ENCODE measurements around the gene FAM43B.

Gene FAM43B

GRCh38 chr1:20574686-20575540 lies 22.5 kb downstream of the FAM43B start:
- no peak overlapping the region for H3K27ac ChIP-seq (ENCODE audit: low read depth, low read length, poor library complexity, severe bottlenecking)
- no peaks in the 10 kb centered on the region for H3K79me2 ChIP-seq (ENCODE audit: insufficient read depth, low read length)
- no peaks in the 10 kb centered on the region for H4K20me1 ChIP-seq (ENCODE audit: insufficient read depth, low read length)
- no peaks in the 10 kb centered on the region for H3K4me1 ChIP-seq (ENCODE audit: insufficient read depth, low read length, severe bottlenecking)
- no peaks in the 10 kb centered on the region for H3K9me2 ChIP-seq (ENCODE audit: low read depth, low read length)
- no peak overlapping the region for H3K4me3 ChIP-seq (ENCODE audit: low read depth, low read length, poor library complexity, severe bottlenecking)
- no peaks in the 10 kb centered on the region for H3F3A ChIP-seq (ENCODE audit: insufficient read depth, low read length)
- H2AFZ ChIP-seq (ENCODE audit: low read length) = no peak overlapping the region
- H3K27me3 ChIP-seq (ENCODE audit: insufficient read depth, low read length) = no peaks in the 10 kb centered on the region; the same call in 1 of the 2 replicates
- TF ChIP-seq EZH2 (IDR thresholded peaks at IDR 0.05; ENCODE audit: borderline replicate concordance, low read length) (no peak), CTCF (IDR thresholded peaks at IDR 0.05; ENCODE audit: low read length) (peak; percentile 84)
- no peaks in the 10 kb centered on the region for H3K9me3 ChIP-seq (ENCODE audit: low read length)
- no peak overlapping the region for H3K4me2 ChIP-seq (ENCODE audit: low read length)
- no peaks in the 10 kb centered on the region for H3K36me3 ChIP-seq (ENCODE audit: insufficient read depth, low read length)
- no peak overlapping the region for H3K9ac ChIP-seq (ENCODE audit: low read length)

- no peak overlapping the region for H3K4me2 ChIP-seq (ENCODE audit: low read length)
- no peak overlapping the region for H2AFZ ChIP-seq (ENCODE audit: low read length)
- no peaks in the 10 kb centered on the region; the same call in 1 of the 2 replicates for H3K27me3 ChIP-seq (ENCODE audit: insufficient read depth, low read length)
- no peaks in the 10 kb centered on the region for H3F3A ChIP-seq (ENCODE audit: insufficient read depth, low read length)
- TF ChIP-seq CTCF (IDR thresholded peaks at IDR 0.05; ENCODE audit: low read length) = no peak
- TF ChIP-seq EZH2 (IDR thresholded peaks at IDR 0.05; ENCODE audit: borderline replicate concordance, low read length) = no peak
- H3K9me2 ChIP-seq (ENCODE audit: low read depth, low read length) = no peaks in the 10 kb centered on the region
- no peaks in the 10 kb centered on the region for H3K4me1 ChIP-seq (ENCODE audit: insufficient read depth, low read length, severe bottlenecking)
- no peaks in the 10 kb centered on the region for H3K36me3 ChIP-seq (ENCODE audit: insufficient read depth, low read length)
- H4K20me1 ChIP-seq (ENCODE audit: insufficient read depth, low read length) = no peaks in the 10 kb centered on the region
- no peaks in the 10 kb centered on the region for H3K79me2 ChIP-seq (ENCODE audit: insufficient read depth, low read length)
- no peak overlapping the region for H3K9ac ChIP-seq (ENCODE audit: low read length)
- H3K27ac ChIP-seq (ENCODE audit: low read depth, low read length, poor library complexity, severe bottlenecking) = no peak overlapping the region
- H3K4me3 ChIP-seq (ENCODE audit: low read depth, low read length, poor library complexity, severe bottlenecking) = no peak overlapping the region
- no peaks in the 10 kb centered on the region for H3K9me3 ChIP-seq (ENCODE audit: low read length)
These were observed 23.4 kb downstream of the FAM43B start for GRCh38 chr1:20575541-20576336.

- Histone ChIP-seq H4K20me1 (ENCODE audit: insufficient read depth, low read length) (no peaks in the 10 kb centered on the region), H3K79me2 (ENCODE audit: insufficient read depth, low read length) (no peaks in the 10 kb centered on the region), H3K4me3 (ENCODE audit: low read depth, low read length, poor library complexity, severe bottlenecking) (no peak overlapping the region), H3K4me1 (ENCODE audit: insufficient read depth, low read length, severe bottlenecking) (no peaks in the 10 kb centered on the region), H3K4me2 (ENCODE audit: low read length) (no peak overlapping the region), H3K27me3 (ENCODE audit: insufficient read depth, low read length) (no peaks in the 10 kb centered on the region), H3F3A (ENCODE audit: insufficient read depth, low read length) (no peaks in the 10 kb centered on the region), H2AFZ (ENCODE audit: low read length) (no peak overlapping the region), H3K9ac (ENCODE audit: low read length) (no peak overlapping the region), H3K27ac (ENCODE audit: low read depth, low read length, poor library complexity, severe bottlenecking) (no peak overlapping the region), H3K36me3 (ENCODE audit: insufficient read depth, low read length) (no peaks in the 10 kb centered on the region), H3K9me3 (ENCODE audit: low read length) (no peaks in the 10 kb centered on the region), H3K9me2 (ENCODE audit: low read depth, low read length) (no peaks in the 10 kb centered on the region)
- TF ChIP-seq EZH2 (IDR thresholded peaks at IDR 0.05; ENCODE audit: borderline replicate concordance, low read length) (no peak), CTCF (IDR thresholded peaks at IDR 0.05; ENCODE audit: low read length) (no peak)
These were observed 25.7 kb downstream of the FAM43B start for GRCh38 chr1:20578062-20578461.
